Activated CD8-positive, alpha-beta T cell treated with anti-CD3 and anti-CD28 coated beads, Interleukin-2, amount 10 ng/mL, durations not matched to agents 7 days and 5 days (primary cell): ENCODE measurements around the gene SLC15A1. TPM values are rescaled to one million over a fixed set of nuclear protein-coding genes. Genes with fewer than 3 reads are reported as not detected.

Experiments used
- ATAC-seq: fragments of 150-1000 bp; cut with Tn5 transposase; one replicate; pipeline ENCODE4 v1.10.0; 2021; ENCODE audit warnings: moderate library complexity
- CTCF ChIA-PET: fragments of 350-600 bp; sonication (Branson Sonifier 250); formaldehyde crosslinking; loops from one replicate; lab custom pipeline; 2021; ENCODE audit warnings: antibody characterized with exemption; lab: Charles Lee
- POLR2A ChIA-PET: fragments of 350-600 bp; sonication (Branson Sonifier 250); formaldehyde crosslinking; loops from one replicate; lab custom pipeline; 2021; ENCODE audit warnings: antibody characterized with exemption; lab: Charles Lee
- DNase-seq: peaks from one replicate; pipeline ENCODE4 v3.0.0-alpha.2; 2020
- H3K27ac Mint-ChIP-seq: one replicate; pipeline ENCODE4 v1.8.0; 2021; ENCODE audit warnings: mild to moderate bottlenecking, mixed read lengths
- H3K27me3 Mint-ChIP-seq: one replicate; pipeline ENCODE4 v1.8.0; 2021; ENCODE audit warnings: low read depth, mixed read lengths
- H3K36me3 Mint-ChIP-seq: one replicate; pipeline ENCODE4 v1.8.0; 2021; ENCODE audit warnings: low read depth, mixed read lengths
- H3K4me1 Mint-ChIP-seq: one replicate; pipeline ENCODE4 v1.8.0; 2021; ENCODE audit warnings: low read depth, mixed read lengths
- H3K4me3 Mint-ChIP-seq: one replicate; pipeline ENCODE4 v1.8.0; 2021; ENCODE audit warnings: mild to moderate bottlenecking, mixed read lengths
- H3K9me3 Mint-ChIP-seq: one replicate; pipeline ENCODE4 v1.8.0; 2022; ENCODE audit warnings: mixed read lengths; ENCODE audit not compliant: insufficient read depth
- total RNA-seq, 2 experiments: library from RNA; stranded (reverse); gene quantifications; one replicate each; pipeline ENCODE4 v1.2.3, GENCODE V29; 2021

The SLC15A1 gene, protein sequence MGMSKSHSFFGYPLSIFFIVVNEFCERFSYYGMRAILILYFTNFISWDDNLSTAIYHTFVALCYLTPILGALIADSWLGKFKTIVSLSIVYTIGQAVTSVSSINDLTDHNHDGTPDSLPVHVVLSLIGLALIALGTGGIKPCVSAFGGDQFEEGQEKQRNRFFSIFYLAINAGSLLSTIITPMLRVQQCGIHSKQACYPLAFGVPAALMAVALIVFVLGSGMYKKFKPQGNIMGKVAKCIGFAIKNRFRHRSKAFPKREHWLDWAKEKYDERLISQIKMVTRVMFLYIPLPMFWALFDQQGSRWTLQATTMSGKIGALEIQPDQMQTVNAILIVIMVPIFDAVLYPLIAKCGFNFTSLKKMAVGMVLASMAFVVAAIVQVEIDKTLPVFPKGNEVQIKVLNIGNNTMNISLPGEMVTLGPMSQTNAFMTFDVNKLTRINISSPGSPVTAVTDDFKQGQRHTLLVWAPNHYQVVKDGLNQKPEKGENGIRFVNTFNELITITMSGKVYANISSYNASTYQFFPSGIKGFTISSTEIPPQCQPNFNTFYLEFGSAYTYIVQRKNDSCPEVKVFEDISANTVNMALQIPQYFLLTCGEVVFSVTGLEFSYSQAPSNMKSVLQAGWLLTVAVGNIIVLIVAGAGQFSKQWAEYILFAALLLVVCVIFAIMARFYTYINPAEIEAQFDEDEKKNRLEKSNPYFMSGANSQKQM
- total RNA-seq = not detected

GRCh38 chr13:98752467-98753290 is at the start of gene SLC15A1:
Gene SLC15A1, minus strand, starts transcription at chr13:98752672. Its CDS starts 74 bp downstream, at chr13:98752598.
- H3K9me3 Mint-ChIP-seq = peaks cover 4% of the 10 kb centered on the region
- no peak within 1 kb of the TSS for H3K4me3 Mint-ChIP-seq
- ChIA-PET CTCF (no interaction called here), POLR2A (no interaction called here)
- peaks cover 3% of the 10 kb centered on the region for H3K36me3 Mint-ChIP-seq
- peaks cover 53% of the 10 kb centered on the region for H3K27me3 Mint-ChIP-seq
- no peaks in the 10 kb centered on the region for H3K4me1 Mint-ChIP-seq
- H3K27ac Mint-ChIP-seq = no peak within 1 kb of the TSS
- ATAC-seq (peak; percentile 36), DNase-seq (no peak)

- DNase-seq (no peak), ATAC-seq (no peak)
- peaks cover 31% of the 10 kb centered on the region for H3K36me3 Mint-ChIP-seq
- H3K27me3 Mint-ChIP-seq = no peaks in the 10 kb centered on the region
- no peaks in the 10 kb centered on the region for H3K9me3 Mint-ChIP-seq
- POLR2A ChIA-PET = no interaction called here
- no peak overlapping the region for H3K4me3 Mint-ChIP-seq
- CTCF ChIA-PET = interaction anchor here (0.9 to 1.0 kb wide), 2 partner anchors 38 to 39 kb away, joined by 3 read pairs; no protein-coding TSS in a partner anchor
- no peak overlapping the region for H3K27ac Mint-ChIP-seq
- peaks cover 6% of the 10 kb centered on the region for H3K4me1 Mint-ChIP-seq
Measured at GRCh38 chr13:98801626-98802418, 49.4 kb upstream of the SLC15A1 start.

DNA sequence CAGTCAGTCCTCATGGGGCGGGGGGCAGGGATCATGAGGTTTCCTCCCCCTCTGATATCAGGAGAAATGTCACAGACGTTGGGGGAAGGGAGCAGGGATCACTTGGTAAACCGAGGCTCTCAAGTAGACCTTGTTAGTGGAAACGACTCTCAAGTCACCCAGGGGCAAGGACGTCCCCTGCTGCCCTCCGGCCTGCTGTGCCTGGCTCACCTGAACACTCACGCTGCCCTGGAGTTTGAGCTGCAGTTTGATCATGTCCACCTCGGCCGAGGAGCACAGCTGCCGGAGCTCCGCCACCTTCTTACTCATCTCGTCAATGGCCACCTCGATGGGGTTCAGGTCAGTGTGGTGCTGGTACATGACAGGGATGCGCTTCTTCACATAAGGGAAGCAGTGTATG is 47.6 kb upstream of the SLC15A1 start:
- no peak overlapping the region for H3K27ac Mint-ChIP-seq
- H3K36me3 Mint-ChIP-seq = peaks cover 42% of the 10 kb centered on the region
- ChIA-PET POLR2A (no interaction called here), CTCF (no interaction called here)
- no peaks in the 10 kb centered on the region for H3K9me3 Mint-ChIP-seq
- H3K4me3 Mint-ChIP-seq = no peak overlapping the region
- ATAC-seq (no peak), DNase-seq (no peak)
- H3K4me1 Mint-ChIP-seq = peaks cover 6% of the 10 kb centered on the region
- H3K27me3 Mint-ChIP-seq = no peaks in the 10 kb centered on the region

- H3K4me1 Mint-ChIP-seq = peaks cover 6% of the 10 kb centered on the region
- no peak for ATAC-seq
- ChIA-PET POLR2A (no interaction called here), CTCF (no interaction called here)
- no peaks in the 10 kb centered on the region for H3K9me3 Mint-ChIP-seq
- DNase-seq = no peak
- H3K4me3 Mint-ChIP-seq = no peak overlapping the region
- H3K27ac Mint-ChIP-seq = no peak overlapping the region
- H3K27me3 Mint-ChIP-seq = no peaks in the 10 kb centered on the region
- peaks cover 42% of the 10 kb centered on the region for H3K36me3 Mint-ChIP-seq
Measured at GRCh38 chr13:98798849-98799645, 46.6 kb upstream of the SLC15A1 start.

GRCh38 chr13:98797456-98797855 is 45.0 kb upstream of the SLC15A1 start:
- Mint-ChIP-seq H3K4me3 (no peak overlapping the region), H3K27ac (no peak overlapping the region), H3K36me3 (peaks cover 47% of the 10 kb centered on the region), H3K4me1 (peaks cover 6% of the 10 kb centered on the region), H3K9me3 (no peaks in the 10 kb centered on the region), H3K27me3 (no peaks in the 10 kb centered on the region)
- CTCF ChIA-PET = no interaction called here
- DNase-seq = no peak
- ATAC-seq = no peak
- POLR2A ChIA-PET = no interaction called here

GRCh38 chr13:98796798-98797197 is 44.3 kb upstream of the SLC15A1 start:
- CTCF ChIA-PET = no interaction called here
- H3K27ac Mint-ChIP-seq = no peak overlapping the region
- DNase-seq (no peak), ATAC-seq (no peak)
- no peaks in the 10 kb centered on the region for H3K27me3 Mint-ChIP-seq
- no peaks in the 10 kb centered on the region for H3K9me3 Mint-ChIP-seq
- H3K36me3 Mint-ChIP-seq = peaks cover 54% of the 10 kb centered on the region
- H3K4me1 Mint-ChIP-seq = peaks cover 6% of the 10 kb centered on the region
- no peak overlapping the region for H3K4me3 Mint-ChIP-seq
- POLR2A ChIA-PET = no interaction called here

GRCh38 chr13:98796191-98796590 is 43.7 kb upstream of the SLC15A1 start:
- ATAC-seq (no peak), DNase-seq (no peak)
- H3K27ac Mint-ChIP-seq = no peak overlapping the region
- peaks cover 6% of the 10 kb centered on the region for H3K4me1 Mint-ChIP-seq
- CTCF ChIA-PET = no interaction called here
- POLR2A ChIA-PET = no interaction called here
- H3K9me3 Mint-ChIP-seq = no peaks in the 10 kb centered on the region
- no peak overlapping the region for H3K4me3 Mint-ChIP-seq
- peaks cover 57% of the 10 kb centered on the region for H3K36me3 Mint-ChIP-seq
- no peaks in the 10 kb centered on the region for H3K27me3 Mint-ChIP-seq

DNA sequence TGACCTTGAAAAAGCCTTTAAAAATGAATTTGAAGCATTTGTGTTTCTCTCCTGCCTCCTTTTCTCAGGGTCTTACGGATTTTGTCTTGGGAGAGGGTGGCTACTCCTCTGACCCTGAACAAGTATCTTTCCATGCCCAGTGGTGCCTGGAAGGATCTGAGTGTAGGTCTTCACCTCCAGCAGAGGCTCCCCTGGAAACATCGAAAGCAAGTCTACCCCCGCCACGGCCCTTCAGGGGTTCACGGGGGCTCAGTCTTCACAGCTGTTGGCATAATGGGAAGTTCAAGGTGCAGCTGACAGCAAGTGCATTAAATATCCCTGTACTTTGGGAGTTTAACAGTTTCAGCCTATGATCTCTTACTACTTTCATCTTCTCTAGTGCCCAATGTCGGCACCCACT is 42.7 kb upstream of the SLC15A1 start:
- ATAC-seq (no peak), DNase-seq (no peak)
- Mint-ChIP-seq H3K27me3 (no peaks in the 10 kb centered on the region), H3K36me3 (peaks cover 57% of the 10 kb centered on the region), H3K4me3 (no peak overlapping the region), H3K4me1 (peaks cover 6% of the 10 kb centered on the region), H3K9me3 (no peaks in the 10 kb centered on the region), H3K27ac (no peak overlapping the region)
- CTCF ChIA-PET = no interaction called here
- POLR2A ChIA-PET = no interaction called here

DNA sequence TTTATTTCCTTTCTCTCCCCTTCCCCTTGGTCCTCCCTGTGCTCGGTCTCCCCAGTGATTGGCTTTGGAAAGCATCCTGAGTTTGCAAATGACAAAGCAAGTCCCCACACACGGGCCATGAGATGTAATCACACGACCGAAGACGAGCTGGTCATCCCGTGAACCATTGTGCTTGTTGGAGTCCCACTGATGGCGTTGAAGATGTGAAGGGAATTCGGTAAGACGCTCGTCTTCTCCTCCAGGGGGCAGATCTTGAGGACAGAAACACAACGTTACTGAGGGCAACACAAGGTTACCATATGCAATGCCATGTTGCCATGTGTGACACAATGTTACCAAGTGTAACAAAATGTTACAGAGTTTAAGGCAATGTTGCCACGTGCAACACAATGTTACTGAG is 42.0 kb upstream of the SLC15A1 start:
- Mint-ChIP-seq H3K27me3 (no peaks in the 10 kb centered on the region), H3K4me3 (no peak overlapping the region), H3K27ac (no peak overlapping the region), H3K9me3 (no peaks in the 10 kb centered on the region), H3K4me1 (peaks cover 6% of the 10 kb centered on the region), H3K36me3 (peaks cover 57% of the 10 kb centered on the region)
- ATAC-seq (no peak), DNase-seq (no peak)
- CTCF ChIA-PET = no interaction called here
- POLR2A ChIA-PET = no interaction called here

- no peak overlapping the region for H3K4me3 Mint-ChIP-seq
- H3K36me3 Mint-ChIP-seq = peaks cover 53% of the 10 kb centered on the region
- no peak for DNase-seq
- POLR2A ChIA-PET = no interaction called here
- ATAC-seq = no peak
- H3K4me1 Mint-ChIP-seq = peaks cover 6% of the 10 kb centered on the region
- CTCF ChIA-PET = no interaction called here
- no peaks in the 10 kb centered on the region for H3K9me3 Mint-ChIP-seq
- H3K27ac Mint-ChIP-seq = no peak overlapping the region
- peaks cover 7% of the 10 kb centered on the region for H3K27me3 Mint-ChIP-seq
Measured at GRCh38 chr13:98792785-98793495, 40.5 kb upstream of the SLC15A1 start.
